HG03520 (cell line): Measurements from ENCODE around the gene LASP1NB.
"Not testable (repeated sequence)": the region's sequence is repeated elsewhere in the genome, so short reads cannot be mapped to it uniquely, and the experiment has no call there.

Experiments
- ATAC-seq: cut with Tn5 transposase; IDR thresholded peaks from one replicate; pipeline ENCODE4 v1.9.1; 2021; ENCODE audit warnings: mild to moderate bottlenecking, moderate library complexity; ENCODE audit not compliant: unreplicated experiment

LASP1NB gene

GRCh38 chr17:38916771-38917170, 8.6 kb upstream of the LASP1NB start:
- no peak for ATAC-seq

GRCh38 chr17:38917259-38917658, 8.2 kb upstream of the LASP1NB start:
- no peak for ATAC-seq

DNA sequence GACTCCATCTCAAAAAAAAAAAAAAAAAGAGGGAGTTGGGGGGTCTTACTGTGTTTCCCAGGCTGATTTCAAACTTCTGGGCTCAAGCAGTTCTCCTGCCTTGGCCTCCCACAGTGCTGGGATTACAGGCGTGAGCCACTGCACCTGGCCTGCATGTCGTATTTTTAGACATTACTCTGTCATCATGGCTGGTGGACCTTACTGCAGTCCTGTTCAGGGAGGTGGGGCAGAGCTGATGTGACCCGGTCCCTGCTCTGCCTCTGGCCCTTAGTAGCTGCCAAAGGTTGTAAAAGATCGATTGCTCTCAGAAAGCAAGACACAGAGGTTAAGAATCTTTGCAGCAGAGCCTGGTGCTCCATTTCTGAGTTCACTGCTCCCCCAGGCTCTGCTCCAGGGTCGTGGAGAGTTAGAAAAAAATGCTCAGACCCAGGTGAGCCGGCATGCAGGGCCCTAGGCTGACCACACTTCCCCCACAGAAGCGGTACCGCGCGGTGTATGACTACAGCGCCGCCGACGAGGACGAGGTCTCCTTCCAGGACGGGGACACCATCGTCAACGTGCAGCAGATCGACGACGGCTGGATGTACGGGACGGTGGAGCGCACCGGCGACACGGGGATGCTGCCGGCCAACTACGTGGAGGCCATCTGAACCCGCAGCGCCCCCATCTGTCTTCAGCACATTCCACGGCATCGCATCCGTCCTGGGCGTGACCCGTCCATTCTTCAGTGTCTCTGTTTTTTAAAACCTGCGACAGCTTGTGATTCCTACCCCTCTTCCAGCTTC, 7.1 kb upstream of the LASP1NB start:
- ATAC-seq: no peak

DNA sequence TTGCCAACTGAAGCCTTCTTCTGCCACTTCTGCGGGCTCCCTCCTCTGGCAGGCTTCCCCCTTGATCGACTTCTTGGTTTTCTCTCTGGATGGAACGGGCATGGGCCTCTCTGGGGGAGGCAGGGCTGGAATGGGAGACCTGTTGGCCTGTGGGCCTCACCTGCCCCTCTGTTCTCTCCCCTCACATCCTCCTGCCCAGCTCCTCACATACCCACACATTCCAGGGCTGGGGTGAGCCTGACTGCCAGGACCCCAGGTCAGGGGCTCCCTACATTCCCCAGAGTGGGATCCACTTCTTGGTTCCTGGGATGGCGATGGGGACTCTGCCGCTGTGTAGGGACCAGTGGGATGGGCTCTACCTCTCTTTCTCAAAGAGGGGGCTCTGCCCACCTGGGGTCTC, 6.5 kb upstream of the LASP1NB start:
- no peak for ATAC-seq

GRCh38 chr17:38919316-38920078, 5.9 kb upstream of the LASP1NB start:
- ATAC-seq: no peak

GRCh38 chr17:38920374-38921291, 4.8 kb upstream of the LASP1NB start:
- ATAC-seq: no peak

- no peak for ATAC-seq
Observed at GRCh38 chr17:38921756-38922411, 3.5 kb upstream of the LASP1NB start.

DNA sequence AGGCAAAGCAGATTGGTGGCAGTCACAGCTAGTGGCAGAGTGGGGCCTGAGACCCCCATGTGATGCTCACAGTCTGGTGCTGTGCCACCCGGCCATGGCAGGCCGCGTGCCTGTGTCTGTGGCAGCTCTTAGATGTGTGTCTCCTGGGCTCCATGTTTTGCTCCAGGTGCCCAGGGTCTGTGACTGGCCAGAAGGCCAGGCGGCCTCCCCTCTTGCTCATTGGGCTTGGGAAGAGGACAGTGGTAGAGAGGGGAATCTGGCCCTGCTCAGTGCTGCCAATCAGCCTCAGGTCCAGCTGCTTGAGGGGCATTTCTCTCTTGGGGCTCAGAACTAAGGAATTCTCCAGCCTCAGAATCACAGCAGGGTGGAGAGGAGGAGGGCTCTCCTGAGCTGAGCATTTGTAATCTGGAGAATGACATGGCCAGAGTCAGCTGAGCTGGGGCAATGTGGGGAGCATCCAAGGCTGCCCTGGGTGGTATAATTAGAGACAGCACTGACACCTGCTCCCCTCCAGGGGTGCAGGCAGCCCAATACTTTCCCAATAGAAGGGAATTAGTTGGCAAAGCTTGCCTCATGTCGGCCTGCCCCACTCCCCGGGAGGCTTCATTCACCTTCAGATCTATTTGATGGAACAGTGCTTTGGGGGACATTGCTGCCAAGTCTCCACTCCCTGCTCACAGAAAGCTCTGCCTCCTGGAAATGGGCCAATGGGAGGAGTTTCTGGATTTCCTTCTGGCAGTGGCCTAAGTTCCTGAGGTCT, 2.7 kb upstream of the LASP1NB start:
- ATAC-seq: no peak

DNA sequence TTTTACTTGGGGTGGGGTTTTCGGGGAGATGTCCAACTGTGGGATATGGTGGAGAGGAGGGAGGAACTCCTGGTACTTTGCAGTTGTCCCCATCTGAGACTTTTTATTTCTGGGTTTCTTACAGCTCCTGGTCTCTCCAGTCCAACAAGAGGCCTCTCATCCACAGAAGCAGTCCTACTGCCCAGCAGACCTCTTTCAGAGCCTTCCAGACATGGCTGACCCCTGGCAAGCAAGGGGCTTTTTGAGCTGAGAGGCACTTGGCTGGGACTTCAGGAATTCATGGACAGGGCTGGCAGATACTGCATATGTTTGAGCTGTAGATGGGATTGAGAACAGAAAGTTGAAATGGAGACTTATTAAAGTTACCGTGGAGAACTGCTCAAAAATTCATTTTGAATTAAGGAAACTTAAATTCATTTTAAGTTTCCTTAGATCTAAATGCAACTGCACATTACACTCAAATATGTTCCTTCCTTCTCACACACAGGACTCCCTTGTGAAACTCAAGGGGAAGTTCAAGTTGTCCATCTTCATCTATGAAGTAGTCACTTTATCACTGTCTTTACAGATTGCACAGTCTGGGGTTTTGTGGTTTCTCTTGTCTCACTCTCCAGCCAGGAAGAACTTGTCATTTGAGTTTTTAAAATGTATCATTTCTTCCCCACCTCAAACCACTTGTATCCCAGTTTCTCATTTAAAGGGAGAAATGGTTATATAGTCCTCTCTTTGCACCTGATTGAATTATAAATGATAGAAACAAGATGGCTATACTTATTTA, 1.1 kb downstream of the LASP1NB start:
- ATAC-seq: no peak

DNA sequence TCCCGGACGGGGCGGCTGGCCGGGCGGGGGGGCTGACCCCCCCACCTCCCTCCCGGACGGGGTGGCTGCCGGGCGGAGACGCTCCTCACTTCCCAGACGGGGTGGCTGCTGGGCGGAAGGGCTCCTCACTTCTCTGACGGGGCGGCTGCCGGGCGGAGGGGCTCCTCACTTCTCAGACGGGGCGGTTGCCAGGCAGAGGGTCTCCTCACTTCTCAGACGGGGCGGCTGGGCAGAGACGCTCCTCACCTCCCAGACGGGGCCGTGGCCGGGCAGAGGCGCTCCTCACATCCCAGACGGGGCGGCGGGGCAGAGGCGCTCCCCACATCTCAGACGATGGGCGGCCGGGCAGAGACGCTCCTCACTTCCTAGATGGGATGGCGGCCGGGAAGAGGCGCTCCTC, 5.4 kb downstream of the LASP1NB start:
- ATAC-seq: not testable (repeated sequence)

GRCh38 chr17:38933962-38934361, 8.5 kb downstream of the LASP1NB start:
- not testable (repeated sequence) for ATAC-seq

DNA sequence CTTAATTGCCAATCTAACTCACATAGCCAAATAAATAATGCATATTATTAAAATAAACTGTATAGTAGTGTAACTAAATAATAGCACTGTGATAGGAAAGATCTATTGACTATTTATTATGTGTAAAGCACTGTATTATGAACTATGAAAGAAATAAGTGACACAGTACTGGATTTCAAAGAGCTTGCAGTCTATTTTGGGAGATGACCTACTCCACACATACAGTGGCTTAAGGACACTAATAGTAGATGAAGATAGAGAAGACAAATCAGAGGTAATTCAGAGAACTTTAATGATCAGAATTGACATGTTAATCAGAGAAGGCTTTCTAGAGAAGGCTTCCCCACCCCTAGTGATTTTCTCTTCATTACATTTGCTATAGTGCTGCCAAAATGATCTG, 14.6 kb downstream of the LASP1NB start:
- no peak for ATAC-seq

DNA sequence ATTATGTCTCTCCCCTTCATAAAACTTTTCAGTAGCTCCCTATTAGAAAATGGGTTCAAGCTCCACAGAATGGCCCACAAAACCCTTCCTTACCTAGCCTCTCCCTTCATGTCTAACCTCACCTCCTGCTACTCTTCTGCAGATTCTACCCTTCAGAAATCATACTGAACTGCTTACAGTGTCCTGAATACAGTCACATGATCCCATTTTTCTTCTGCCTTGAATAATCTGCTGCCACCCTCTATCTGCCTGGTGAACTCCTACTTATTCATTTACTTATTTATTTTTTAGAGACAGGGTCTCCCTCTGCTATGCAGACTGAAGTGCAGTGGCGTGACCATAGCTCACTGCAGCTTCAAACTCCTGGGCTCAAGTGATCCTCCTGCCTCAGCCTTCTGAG, 15.0 kb downstream of the LASP1NB start:
- no peak for ATAC-seq

- no peak for ATAC-seq
Observed at GRCh38 chr17:38942696-38943334, 17.4 kb downstream of the LASP1NB start.

DNA sequence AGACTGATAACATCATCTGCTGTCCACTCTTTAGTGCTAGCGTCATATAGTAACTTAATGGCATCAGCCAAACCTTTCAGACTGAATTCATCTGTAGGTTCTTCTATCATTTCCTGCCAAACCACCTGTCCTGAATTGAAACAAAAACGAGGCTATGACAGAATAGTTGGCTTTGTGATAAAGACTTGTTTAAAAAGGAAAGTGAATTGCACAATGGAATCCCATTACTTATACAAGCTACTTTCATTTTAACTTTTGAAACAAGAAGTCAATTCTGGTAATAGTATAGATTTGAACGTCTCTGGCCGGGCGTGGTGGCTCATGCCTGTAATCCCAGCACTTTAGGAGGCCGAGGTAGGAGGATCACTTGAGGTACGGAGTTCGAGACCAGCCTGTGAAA, 18.2 kb downstream of the LASP1NB start:
- no peak for ATAC-seq

DNA sequence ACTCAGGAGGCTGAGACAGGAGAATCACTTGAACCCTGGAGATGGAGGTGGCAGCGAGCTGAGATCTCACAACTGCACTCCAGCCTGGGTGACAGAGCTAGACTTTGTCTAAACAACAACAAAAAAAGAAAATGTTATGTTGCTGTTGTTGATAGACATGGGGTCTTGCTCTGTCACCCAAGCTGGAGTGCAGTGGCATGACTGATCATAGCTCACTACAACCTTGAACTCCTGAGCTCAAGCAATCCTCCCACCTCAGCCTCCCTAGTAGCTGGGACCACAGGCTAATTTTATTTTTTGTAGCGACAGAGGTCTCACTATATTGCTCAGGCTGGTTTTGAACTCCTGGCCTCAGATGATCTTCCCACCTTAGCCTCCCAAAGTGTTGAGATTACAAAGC, 21.8 kb downstream of the LASP1NB start:
- no peak for ATAC-seq

- ATAC-seq: not testable (repeated sequence)
Observed at GRCh38 chr17:38953800-38954199, 28.4 kb downstream of the LASP1NB start.

GRCh38 chr17:38958326-38958725, 32.9 kb downstream of the LASP1NB start:
- no peak for ATAC-seq

DNA sequence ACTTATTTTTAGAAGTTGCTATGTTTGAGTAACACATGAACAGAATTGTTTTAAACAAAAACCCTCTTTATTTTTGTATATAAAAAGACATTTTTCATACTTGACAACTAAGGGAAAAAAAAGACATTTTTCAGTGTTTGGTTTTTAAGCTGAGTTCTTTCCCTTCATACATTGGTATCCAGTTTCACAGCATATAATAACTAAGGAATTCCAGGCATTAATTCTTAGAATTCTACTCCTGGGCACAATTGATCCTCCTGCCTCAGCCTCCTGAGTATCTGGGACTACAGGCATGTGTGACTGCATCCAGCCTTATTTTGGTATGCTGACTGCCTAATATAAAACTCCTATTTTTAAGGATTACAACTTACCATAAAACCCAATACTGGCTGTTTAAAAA, 33.3 kb downstream of the LASP1NB start:
- no peak for ATAC-seq
